ENCODE results near the gene ZBTB18.

Gene ZBTB18

GRCh38 chr1:244060686-244061085, 9.6 kb downstream of the ZBTB18 start:
- no peaks in the 10 kb centered on the region for H3K79me1 ChIP-seq (ENCODE audit: low read length)
- no peak overlapping the region for H3K18ac ChIP-seq (ENCODE audit: low read length)
- H3K9ac ChIP-seq (ENCODE audit: low read length), result no peak overlapping the region
- H2BK120ac ChIP-seq (ENCODE audit: insufficient read depth, low read length, poor library complexity), result no peak overlapping the region
- no peaks in the 10 kb centered on the region for H3K27me3 ChIP-seq (ENCODE audit: insufficient read depth, low read length)
- H3K23ac ChIP-seq (ENCODE audit: low read length), result no peak overlapping the region
- no peak overlapping the region for H3K14ac ChIP-seq (ENCODE audit: low read length)
- H3K9me3 ChIP-seq (ENCODE audit: insufficient read depth, low read depth, low read length), result no peaks in the 10 kb centered on the region
- no peaks in the 10 kb centered on the region for H3K4me1 ChIP-seq (ENCODE audit: control insufficient read depth in 1 of 2, insufficient read depth in 2 of 2, low read length in 2 of 2)
- no peak overlapping the region for H4K8ac ChIP-seq (ENCODE audit: low read depth, low read length)
- H3K79me2 ChIP-seq (ENCODE audit: control insufficient read depth, insufficient read depth, low read length, poor library complexity), result no peaks in the 10 kb centered on the region
- no CpG with 5 or more reads among the region's 2 CpGs for WGBS (ENCODE audit: extremely low coverage, insufficient coverage, insufficient read length)
- H2AFZ ChIP-seq (ENCODE audit: insufficient read depth, low read length, poor library complexity), result no peak overlapping the region
- H3K27ac ChIP-seq (ENCODE audit: low read depth, low read length), result no peak overlapping the region
- no peak overlapping the region for H3K4ac ChIP-seq (ENCODE audit: low read depth, low read length)
- H3K36me3 ChIP-seq (ENCODE audit: control insufficient read depth in 1 of 2, insufficient read depth in 2 of 2, low read length in 2 of 2), result no peaks in the 10 kb centered on the region
- H2BK12ac ChIP-seq (ENCODE audit: low read length), result no peak overlapping the region
- H3K4me2 ChIP-seq (ENCODE audit: low read length), result no peak overlapping the region
- H4K91ac ChIP-seq (ENCODE audit: low read depth, low read length), result no peak overlapping the region
- no peak overlapping the region for H3K4me3 ChIP-seq (ENCODE audit: low read depth, low read length)
- no peak overlapping the region for H2AK5ac ChIP-seq (ENCODE audit: low read length)
- H4K12ac ChIP-seq (ENCODE audit: low read depth, low read length), result no peak overlapping the region
- no peak for DNase-seq
- no peak overlapping the region for H2BK5ac ChIP-seq (ENCODE audit: low read depth, low read length, poor library complexity)

GRCh38 chr1:244062156-244062725, 11.2 kb downstream of the ZBTB18 start:
- no peak for DNase-seq
- H3K36me3 ChIP-seq (ENCODE audit: control insufficient read depth in 1 of 2, insufficient read depth in 2 of 2, low read length in 2 of 2), result no peaks in the 10 kb centered on the region
- H2AFZ ChIP-seq (ENCODE audit: insufficient read depth, low read length, poor library complexity), result no peak overlapping the region
- no peaks in the 10 kb centered on the region for H3K79me1 ChIP-seq (ENCODE audit: low read length)
- no peaks in the 10 kb centered on the region for H3K27me3 ChIP-seq (ENCODE audit: insufficient read depth, low read length)
- H3K14ac ChIP-seq (ENCODE audit: low read length), result no peak overlapping the region
- H2BK12ac ChIP-seq (ENCODE audit: low read length), result no peak overlapping the region
- no peak overlapping the region for H2BK120ac ChIP-seq (ENCODE audit: insufficient read depth, low read length, poor library complexity)
- H3K9me3 ChIP-seq (ENCODE audit: insufficient read depth, low read depth, low read length), result no peaks in the 10 kb centered on the region
- no peak overlapping the region for H3K4ac ChIP-seq (ENCODE audit: low read depth, low read length)
- H3K4me2 ChIP-seq (ENCODE audit: low read length), result no peak overlapping the region
- no peak overlapping the region for H3K27ac ChIP-seq (ENCODE audit: low read depth, low read length)
- no peak overlapping the region for H4K12ac ChIP-seq (ENCODE audit: low read depth, low read length)
- H3K23ac ChIP-seq (ENCODE audit: low read length), result no peak overlapping the region
- H4K8ac ChIP-seq (ENCODE audit: low read depth, low read length), result no peak overlapping the region
- no peak overlapping the region for H4K91ac ChIP-seq (ENCODE audit: low read depth, low read length)
- no peak overlapping the region for H3K9ac ChIP-seq (ENCODE audit: low read length)
- H3K79me2 ChIP-seq (ENCODE audit: control insufficient read depth, insufficient read depth, low read length, poor library complexity), result no peaks in the 10 kb centered on the region
- no peaks in the 10 kb centered on the region for H3K4me1 ChIP-seq (ENCODE audit: control insufficient read depth in 1 of 2, insufficient read depth in 2 of 2, low read length in 2 of 2)
- H2AK5ac ChIP-seq (ENCODE audit: low read length), result no peak overlapping the region
- no peak overlapping the region for H3K4me3 ChIP-seq (ENCODE audit: low read depth, low read length)
- no peak overlapping the region for H2BK5ac ChIP-seq (ENCODE audit: low read depth, low read length, poor library complexity)
- WGBS (ENCODE audit: extremely low coverage, insufficient coverage, insufficient read length), result no CpG with 5 or more reads among the region's 4 CpGs
- H3K18ac ChIP-seq (ENCODE audit: low read length), result no peak overlapping the region

GRCh38 chr1:244063498-244063897, 12.4 kb downstream of the ZBTB18 start:
- Histone ChIP-seq H3K79me2 (ENCODE audit: control insufficient read depth, insufficient read depth, low read length, poor library complexity) (no peaks in the 10 kb centered on the region), H3K9ac (ENCODE audit: low read length) (no peak overlapping the region), H3K4me3 (ENCODE audit: low read depth, low read length) (no peak overlapping the region), H3K36me3 (ENCODE audit: control insufficient read depth in 1 of 2, insufficient read depth in 2 of 2, low read length in 2 of 2) (no peaks in the 10 kb centered on the region), H3K4me1 (ENCODE audit: control insufficient read depth in 1 of 2, insufficient read depth in 2 of 2, low read length in 2 of 2) (no peaks in the 10 kb centered on the region), H2BK5ac (ENCODE audit: low read depth, low read length, poor library complexity) (no peak overlapping the region), H4K12ac (ENCODE audit: low read depth, low read length) (no peak overlapping the region), H2AK5ac (ENCODE audit: low read length) (no peak overlapping the region), H2BK12ac (ENCODE audit: low read length) (no peak overlapping the region), H4K8ac (ENCODE audit: low read depth, low read length) (no peak overlapping the region), H3K4me2 (ENCODE audit: low read length) (no peak overlapping the region), H3K4ac (ENCODE audit: low read depth, low read length) (no peak overlapping the region), H3K27me3 (ENCODE audit: insufficient read depth, low read length) (no peaks in the 10 kb centered on the region), H4K91ac (ENCODE audit: low read depth, low read length) (no peak overlapping the region), H3K14ac (ENCODE audit: low read length) (no peak overlapping the region), H3K23ac (ENCODE audit: low read length) (no peak overlapping the region), H3K79me1 (ENCODE audit: low read length) (no peaks in the 10 kb centered on the region), H2AFZ (ENCODE audit: insufficient read depth, low read length, poor library complexity) (no peak overlapping the region), H3K27ac (ENCODE audit: low read depth, low read length) (no peak overlapping the region), H2BK120ac (ENCODE audit: insufficient read depth, low read length, poor library complexity) (no peak overlapping the region), H3K18ac (ENCODE audit: low read length) (no peak overlapping the region), H3K9me3 (ENCODE audit: insufficient read depth, low read depth, low read length) (no peaks in the 10 kb centered on the region)
- no CpG with 5 or more reads among the region's 6 CpGs for WGBS (ENCODE audit: extremely low coverage, insufficient coverage, insufficient read length)
- DNase-seq, result no peak

- no peaks in the 10 kb centered on the region for H3K4me1 ChIP-seq (ENCODE audit: control insufficient read depth in 1 of 2, insufficient read depth in 2 of 2, low read length in 2 of 2)
- no peak for DNase-seq
- no peak overlapping the region for H2BK120ac ChIP-seq (ENCODE audit: insufficient read depth, low read length, poor library complexity)
Measured at GRCh38 chr1:244064621-244065020, 13.5 kb downstream of the ZBTB18 start.

More at GRCh38 chr1:244064621-244065020, 13.5 kb downstream of the ZBTB18 start:
- Histone ChIP-seq H3K4ac (ENCODE audit: low read depth, low read length) (no peak overlapping the region), H3K14ac (ENCODE audit: low read length) (no peak overlapping the region), H3K9ac (ENCODE audit: low read length) (no peak overlapping the region), H4K12ac (ENCODE audit: low read depth, low read length) (no peak overlapping the region), H3K4me2 (ENCODE audit: low read length) (no peak overlapping the region), H3K9me3 (ENCODE audit: insufficient read depth, low read depth, low read length) (no peaks in the 10 kb centered on the region), H4K8ac (ENCODE audit: low read depth, low read length) (no peak overlapping the region), H3K79me2 (ENCODE audit: control insufficient read depth, insufficient read depth, low read length, poor library complexity) (no peaks in the 10 kb centered on the region), H2AK5ac (ENCODE audit: low read length) (no peak overlapping the region), H2AFZ (ENCODE audit: insufficient read depth, low read length, poor library complexity) (no peak overlapping the region), H2BK5ac (ENCODE audit: low read depth, low read length, poor library complexity) (no peak overlapping the region), H3K27ac (ENCODE audit: low read depth, low read length) (no peak overlapping the region), H3K18ac (ENCODE audit: low read length) (no peak overlapping the region), H3K79me1 (ENCODE audit: low read length) (no peaks in the 10 kb centered on the region), H3K4me3 (ENCODE audit: low read depth, low read length) (no peak overlapping the region), H3K23ac (ENCODE audit: low read length) (no peak overlapping the region), H2BK12ac (ENCODE audit: low read length) (no peak overlapping the region), H3K36me3 (ENCODE audit: control insufficient read depth in 1 of 2, insufficient read depth in 2 of 2, low read length in 2 of 2) (no peaks in the 10 kb centered on the region), H4K91ac (ENCODE audit: low read depth, low read length) (no peak overlapping the region), H3K27me3 (ENCODE audit: insufficient read depth, low read length) (no peaks in the 10 kb centered on the region)
- whole genome bisulfite sequencing (ENCODE audit: extremely low coverage, insufficient coverage, insufficient read length), result no CpG with 5 or more reads among the region's 8 CpGs

Measured in trophoblast cell (in vitro differentiated cells and primary cell).